Tibial artery (tissue), 4 donors: ENCODE data around the gene TUBGCP2.

ENCODE experiments used
- DNase-seq, 2 donors: peaks; one replicate each; pipeline ENCODE4 v3.0.0-alpha.2; 2019
- H3K27ac ChIP-seq, 2 donors: fragments of 200-600 bp; sonication (generic) in 1 of 2; 1 replicate in 1 of 2; 2 replicates in 1 of 2; pipeline ENCODE4 v1.5.1; 2018 to 2019; ENCODE audit warnings: mild to moderate bottlenecking in 1 of 2
- H3K27me3 ChIP-seq, 2 donors: fragments of 200-600 bp; sonication (generic) in 1 of 2; one replicate each; pipeline versions ENCODE4 v1.5.1 to v1.6.0; 2016 to 2019
- H3K36me3 ChIP-seq, 3 donors: fragments of 200-600 bp; sonication (generic) in 2 of 3; one replicate each; pipeline ENCODE4 v1.5.1; 2016 to 2019; ENCODE audit warnings: mild to moderate bottlenecking in 2 of 3
- H3K4me1 ChIP-seq, 4 donors: fragments of 200-600 bp; sonication (generic) in 2 of 4; 1 replicate in 3 of 4; 2 replicates in 1 of 4; pipeline ENCODE4 v1.5.1; 2016 to 2019
- H3K4me3 ChIP-seq, 2 donors: fragments of 200-600 bp; sonication (generic) in 1 of 2; 1 replicate in 1 of 2; 2 replicates in 1 of 2; pipeline ENCODE4 v1.5.1; 2018 to 2019; ENCODE audit warnings: mild to moderate bottlenecking in 2 of 2
- H3K9me3 ChIP-seq, 3 donors: fragments of 200-600 bp; sonication (generic) in 1 of 3; one replicate each; pipeline ENCODE4 v1.5.1; 2016 to 2019
- CTCF ChIP-seq, 2 experiments: fragments of 200-600 bp in 1 of 2; fragments of 450-650 bp in 1 of 2; IDR thresholded peaks; one replicate each; pipeline ENCODE4 v1.5.1; 2017 to 2019; ENCODE audit warnings: antibody characterized with exemption in 2 of 2, mild to moderate bottlenecking in 1 of 2, moderate library complexity in 1 of 2
- intact Hi-C: fragments of 100-400 bp; cut with DNase I; formaldehyde crosslinking; loops from one replicate; pipeline ENCODE4 v1.15.0; 2023; ENCODE audit warnings: low total_unique reads

Gene TUBGCP2

GRCh38 chr10:133277993-133278576, 30.6 kb downstream of the TUBGCP2 start:
- H3K27me3 ChIP-seq = peaks cover 0 to 20% of the 10 kb centered on the region in 2 donors
- peaks cover 30 to 53% (median 45%) of the 10 kb centered on the region in 3 donors for H3K36me3 ChIP-seq
- peaks cover 0 to 20% (median 6%) of the 10 kb centered on the region in 4 donors for H3K4me1 ChIP-seq
- no peaks in the 10 kb centered on the region for H3K9me3 ChIP-seq
- intact Hi-C loops = no loop called here
- H3K4me3 ChIP-seq = no peak overlapping the region
- no peak for DNase-seq
- no peak for TF ChIP-seq CTCF (IDR thresholded peaks at IDR 0.05)
- H3K27ac ChIP-seq = no peak overlapping the region

- no peaks in the 10 kb centered on the region for H3K9me3 ChIP-seq
- intact Hi-C loops = no loop called here
- peaks cover 0 to 20% (median 6%) of the 10 kb centered on the region in 4 donors for H3K4me1 ChIP-seq
- H3K27me3 ChIP-seq = peaks cover 0 to 20% of the 10 kb centered on the region in 2 donors
- no peak overlapping the region for H3K4me3 ChIP-seq
- no peak for TF ChIP-seq CTCF (IDR thresholded peaks at IDR 0.05)
- H3K36me3 ChIP-seq = peaks cover 24 to 51% (median 39%) of the 10 kb centered on the region in 3 donors
- DNase-seq = no peak
- H3K27ac ChIP-seq = no peak overlapping the region
Observed at GRCh38 chr10:133277277-133277992, 31.2 kb downstream of the TUBGCP2 start.

GRCh38 chr10:133276435-133277201, 32.1 kb downstream of the TUBGCP2 start, which contains the start of gene ADAM8:
Gene ADAM8, minus strand, starts transcription at chr10:133276868. Its CDS starts 51 bp downstream, at chr10:133276817.
- Histone ChIP-seq H3K4me3 (peak within 1 kb of the TSS; percentile 6 to 18), H3K4me1 (peaks cover 0 to 20% (median 6%) of the 10 kb centered on the region in 4 donors), H3K27ac (no peak within 1 kb of the TSS), H3K36me3 (peaks cover 16 to 47% (median 31%) of the 10 kb centered on the region in 3 donors), H3K27me3 (peaks cover 0 to 20% of the 10 kb centered on the region in 2 donors), H3K9me3 (no peaks in the 10 kb centered on the region)
- DNase-seq = no peak
- TF ChIP-seq CTCF (IDR thresholded peaks at IDR 0.05) = no peak
- intact Hi-C loops = no loop called here

GRCh38 chr10:133276100-133276434, 32.6 kb downstream of the TUBGCP2 start:
- TF ChIP-seq CTCF (IDR thresholded peaks at IDR 0.05) = no peak
- no peaks in the 10 kb centered on the region for H3K9me3 ChIP-seq
- peaks cover 0 to 20% (median 6%) of the 10 kb centered on the region in 4 donors for H3K4me1 ChIP-seq
- intact Hi-C loops = no loop called here
- DNase-seq = no peak
- H3K36me3 ChIP-seq = peaks cover 15 to 47% (median 26%) of the 10 kb centered on the region in 3 donors
- peaks cover 0 to 20% of the 10 kb centered on the region in 2 donors for H3K27me3 ChIP-seq
- H3K4me3 ChIP-seq = peak overlapping the region; percentile 6 to 18
- H3K27ac ChIP-seq = no peak overlapping the region

GRCh38 chr10:133275684-133276092, 33.0 kb downstream of the TUBGCP2 start:
- Histone ChIP-seq H3K36me3 (peaks cover 15 to 47% (median 26%) of the 10 kb centered on the region in 3 donors), H3K4me3 (peak overlapping the region; percentile 6 to 18), H3K27ac (no peak overlapping the region), H3K4me1 (peaks cover 0 to 20% (median 6%) of the 10 kb centered on the region in 4 donors), H3K9me3 (no peaks in the 10 kb centered on the region), H3K27me3 (peaks cover 0 to 20% of the 10 kb centered on the region in 2 donors)
- intact Hi-C loops = no loop called here
- no peak for TF ChIP-seq CTCF (IDR thresholded peaks at IDR 0.05)
- no peak for DNase-seq
